Measurements from ENCODE around the gene SYP.
"Not testable (repeated sequence)": the region's sequence is repeated elsewhere in the genome, so short reads cannot be mapped to it uniquely, and the experiment has no call there.

SYP gene

DNA sequence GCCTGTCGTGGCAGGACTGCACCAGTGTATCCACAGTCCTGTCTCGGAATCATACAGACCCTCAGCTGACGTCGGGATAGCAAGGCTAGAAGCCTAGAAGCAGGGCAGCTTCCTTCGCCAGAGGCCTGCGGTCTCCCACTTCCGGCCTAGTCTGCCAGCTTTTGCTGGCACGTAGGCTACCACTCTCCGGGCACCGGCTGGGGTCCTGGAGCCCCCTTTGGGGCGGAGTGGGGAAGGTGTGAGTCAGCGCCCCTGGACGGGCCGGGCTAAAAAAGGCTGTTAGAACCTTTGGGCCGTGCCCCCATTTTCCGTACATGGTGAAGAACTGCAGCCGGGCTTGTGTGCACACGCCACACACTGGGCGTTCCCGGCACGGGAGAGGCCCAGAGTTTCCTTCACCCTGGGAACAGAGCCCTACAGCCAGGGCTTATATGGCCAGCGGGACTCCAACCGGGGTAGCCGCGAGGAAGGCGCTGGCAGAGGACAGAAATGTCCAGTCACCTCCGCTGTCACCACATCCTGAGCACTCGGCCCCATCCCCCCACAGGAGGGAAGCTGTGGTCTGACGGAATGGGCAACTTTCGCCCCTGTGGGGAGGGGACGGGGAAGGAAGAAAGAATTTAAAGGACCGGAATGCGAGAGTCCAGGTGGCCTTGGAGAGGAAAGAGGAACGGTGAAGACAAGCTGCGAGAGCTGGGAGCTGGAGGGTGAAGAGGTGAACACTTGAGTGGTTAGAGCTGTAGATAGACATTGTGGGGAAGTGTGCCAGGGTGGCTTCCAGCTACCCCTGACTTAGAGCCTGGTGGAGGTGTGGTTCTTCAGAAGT is 32.9 kb downstream of the SYP start:
- DNase-seq (ENCODE audit: low read depth), result no peak

DNA sequence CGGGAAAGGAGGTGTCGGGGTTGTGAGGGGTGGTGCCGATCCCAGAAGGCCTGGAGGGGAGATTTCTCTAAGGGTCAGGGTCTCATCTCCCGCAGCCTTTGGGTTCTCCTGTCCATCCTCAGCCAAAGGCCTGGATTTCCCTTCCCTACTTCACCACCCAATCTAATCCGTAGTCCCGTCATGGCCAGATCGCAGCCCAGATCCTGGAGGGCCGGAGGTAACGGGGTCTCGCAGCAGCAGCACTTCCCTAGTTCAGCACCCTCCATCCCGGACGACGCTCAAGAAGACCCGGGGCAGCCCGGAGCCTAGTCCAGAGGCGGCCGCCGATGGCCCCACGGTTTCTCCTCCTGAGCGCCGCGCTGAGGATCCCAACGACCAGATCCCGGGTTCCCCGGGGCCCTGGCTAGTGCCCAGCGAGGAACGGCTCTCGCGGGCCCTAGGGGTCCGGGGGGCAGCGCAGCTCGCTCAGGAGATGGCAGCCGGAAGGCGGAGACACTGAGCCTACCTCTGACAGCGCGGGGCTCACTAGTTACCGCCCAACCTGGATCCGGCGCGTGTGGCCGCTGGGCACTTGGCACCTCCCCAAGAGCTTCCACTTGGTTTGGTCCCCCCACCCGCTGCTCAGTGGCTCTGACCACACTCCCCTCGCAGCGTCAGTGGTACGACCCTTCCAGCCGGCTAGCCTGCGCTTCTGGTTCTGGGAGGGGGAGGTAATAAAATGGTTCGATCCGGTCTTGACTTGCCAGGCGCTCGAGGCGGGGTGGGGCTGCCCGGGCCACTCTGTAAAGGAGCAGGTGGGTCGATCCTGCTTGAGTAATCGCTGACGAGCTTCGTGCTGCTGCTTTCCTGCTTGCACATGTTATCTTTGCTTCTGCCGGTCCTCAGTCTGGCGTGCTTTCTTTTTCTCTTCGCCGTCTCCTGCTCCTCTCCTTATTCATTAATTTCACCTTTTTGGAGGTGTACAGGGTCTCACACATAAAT is 33.8 kb downstream of the SYP start:
- DNase-seq (ENCODE audit: low read depth), result no peak

DNA sequence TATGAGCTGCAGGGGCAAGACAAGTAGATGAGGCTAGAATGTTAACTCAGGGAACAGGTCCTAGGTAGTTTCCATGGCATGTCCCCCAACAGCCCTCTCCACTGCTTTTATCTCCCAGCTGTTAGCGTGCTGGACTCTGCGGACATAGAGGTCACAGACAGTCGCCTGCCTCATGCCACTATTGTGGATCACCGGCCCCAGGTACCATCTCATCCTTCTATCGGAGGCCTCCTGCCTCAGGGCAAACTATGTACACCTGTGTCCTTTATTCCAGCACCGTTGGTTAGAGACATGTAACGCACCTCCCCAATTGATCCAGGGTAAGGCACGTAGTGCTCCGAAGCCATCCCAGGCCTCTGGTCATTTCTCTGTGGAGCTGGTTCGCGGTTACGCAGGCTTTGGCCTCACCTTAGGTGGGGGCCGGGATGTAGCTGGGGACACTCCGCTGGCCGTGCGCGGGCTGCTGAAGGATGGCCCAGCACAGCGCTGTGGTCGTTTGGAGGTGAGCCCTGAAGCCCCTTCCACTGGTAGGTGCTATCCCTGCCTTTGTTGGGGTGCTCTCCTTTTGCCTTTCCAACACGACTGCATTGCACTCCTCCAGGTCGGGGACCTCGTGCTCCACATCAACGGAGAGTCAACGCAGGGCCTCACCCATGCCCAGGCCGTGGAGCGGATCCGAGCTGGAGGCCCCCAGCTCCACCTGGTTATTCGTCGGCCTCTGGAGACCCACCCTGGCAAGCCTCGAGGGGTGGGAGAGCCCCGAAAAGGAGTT is 35.2 kb downstream of the SYP start:
- no peak for DNase-seq (ENCODE audit: low read depth)

DNA sequence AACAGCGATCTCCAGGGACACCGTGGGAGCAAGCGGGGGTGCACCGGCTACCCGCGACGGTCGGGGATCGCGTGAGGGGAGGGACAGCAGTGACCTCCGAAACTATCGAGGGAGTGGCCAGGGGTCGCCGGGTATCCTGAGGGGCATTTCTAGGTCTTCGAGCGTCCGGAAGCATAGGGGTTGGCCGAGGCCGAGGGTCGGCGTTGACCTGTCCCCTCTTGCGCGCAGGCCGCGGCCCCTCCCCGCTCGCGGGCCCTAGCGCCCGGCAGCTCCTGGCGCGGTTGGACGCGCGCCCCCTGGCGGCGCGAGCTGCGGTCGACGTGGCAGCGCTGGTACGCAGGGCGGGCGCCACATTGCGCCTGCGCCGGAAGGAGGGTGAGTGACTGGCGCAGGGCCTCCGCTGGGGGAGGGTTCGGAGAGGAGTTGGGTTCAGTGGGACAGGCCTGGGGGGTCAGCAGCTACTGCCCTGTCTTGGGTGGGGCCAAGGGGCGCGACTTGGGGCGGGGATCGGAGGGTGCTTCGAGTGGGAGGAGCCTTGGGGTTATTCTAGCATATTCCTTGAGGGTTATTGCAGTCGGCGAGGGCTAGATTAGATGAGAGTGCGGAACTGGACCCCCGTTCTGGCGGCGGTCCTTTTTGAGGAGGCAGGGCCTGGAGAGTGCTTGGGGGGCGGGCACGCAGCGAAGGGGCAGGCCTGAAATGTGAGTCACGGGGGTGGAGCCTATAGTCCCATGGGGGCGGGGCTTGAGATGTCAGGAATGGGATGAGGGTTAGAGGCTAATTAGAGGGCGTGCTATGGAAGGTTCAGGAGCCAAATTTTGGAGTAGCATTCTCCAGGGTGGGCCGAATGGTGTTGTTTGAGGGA is 36.2 kb downstream of the SYP start:
- no peak for DNase-seq (ENCODE audit: low read depth)

DNA sequence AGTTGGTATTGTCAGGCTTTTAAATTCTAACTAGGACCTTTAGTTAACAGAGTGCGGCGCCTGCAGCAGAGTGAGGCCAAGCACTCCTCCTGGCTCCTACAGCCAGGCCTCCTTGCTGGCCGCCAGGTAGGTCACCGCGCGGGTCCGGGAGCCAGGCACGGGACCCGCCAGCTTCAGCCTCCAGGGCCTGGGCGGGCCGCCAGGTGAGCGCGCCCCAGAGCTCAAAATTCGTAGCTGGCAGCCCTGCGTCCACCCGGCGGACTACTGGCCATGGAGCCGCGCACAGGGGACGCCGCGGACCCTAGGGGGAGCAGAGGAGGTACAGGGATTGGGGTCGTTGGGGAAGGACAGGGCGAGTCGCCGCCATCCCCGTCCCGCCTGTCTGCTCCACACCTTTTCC is 37.4 kb downstream of the SYP start, which contains the start of gene MAGIX:
Gene MAGIX (plus strand): TSS at position 139 of the 400 bp plus-strand sequence. CDS start 132 bp downstream, at position 271.
- no peak for DNase-seq (ENCODE audit: low read depth)

DNA sequence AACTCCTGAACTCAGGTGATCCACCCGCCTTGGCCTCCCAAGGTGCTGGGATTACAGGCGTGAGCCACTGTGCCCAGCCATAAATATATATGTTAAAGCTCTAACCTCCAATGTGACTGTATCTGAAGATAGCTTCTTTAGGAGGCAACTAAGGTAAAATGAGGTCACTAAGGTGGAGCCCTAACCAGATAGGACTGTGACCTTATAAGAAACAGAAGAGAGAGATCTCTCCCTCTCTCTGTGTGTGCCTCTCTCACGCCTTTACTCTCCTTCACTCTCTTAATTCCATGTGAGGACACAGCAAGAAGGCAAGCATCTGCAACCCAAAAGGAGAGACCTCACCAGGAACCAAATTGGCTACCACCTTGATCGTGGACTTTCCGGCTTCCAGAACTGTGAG is 38.4 kb downstream of the SYP start:
- DNase-seq (ENCODE audit: low read depth), result no peak

DNA sequence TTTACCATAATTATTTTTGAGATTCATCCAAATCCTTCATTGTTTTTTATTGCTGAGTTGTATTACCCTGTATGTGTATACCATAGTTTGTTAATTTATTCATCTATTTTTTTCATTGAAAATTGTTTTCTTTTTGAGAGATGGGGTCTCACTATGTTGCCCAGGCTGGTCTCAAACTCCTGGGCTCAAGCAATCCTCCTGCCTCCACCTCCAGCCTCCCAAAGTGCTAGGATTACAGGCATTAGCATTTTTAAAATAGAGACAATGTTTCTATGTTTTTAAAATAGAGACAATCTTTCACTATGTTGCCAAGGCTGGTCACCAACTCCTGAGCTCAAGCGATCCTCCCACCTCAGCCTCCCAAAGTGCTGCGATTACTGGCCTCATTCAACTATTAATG is 39.1 kb downstream of the SYP start:
- DNase-seq (ENCODE audit: low read depth), result no peak

DNA sequence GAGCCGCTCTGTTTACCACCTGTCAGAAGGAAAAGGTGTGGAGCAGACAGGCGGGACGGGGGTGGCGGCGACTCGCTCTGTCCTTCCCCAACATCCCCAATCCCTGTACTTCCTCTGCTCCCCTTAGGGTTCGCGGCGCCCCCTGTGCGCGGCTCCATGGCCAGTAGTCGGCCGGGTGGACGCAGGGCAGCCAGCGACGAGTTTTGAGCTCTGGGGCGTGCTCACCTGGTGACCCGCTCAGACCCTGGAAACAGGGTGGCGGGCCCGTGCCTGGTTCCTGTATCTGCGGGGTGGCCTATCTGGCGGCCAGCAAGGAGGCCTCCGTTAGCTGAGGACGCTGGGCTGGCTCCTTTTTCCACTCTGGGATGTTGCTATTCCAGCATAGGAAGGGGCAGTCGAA is 42.8 kb downstream of the SYP start:
- DNase-seq (ENCODE audit: low read depth), result no peak

DNA sequence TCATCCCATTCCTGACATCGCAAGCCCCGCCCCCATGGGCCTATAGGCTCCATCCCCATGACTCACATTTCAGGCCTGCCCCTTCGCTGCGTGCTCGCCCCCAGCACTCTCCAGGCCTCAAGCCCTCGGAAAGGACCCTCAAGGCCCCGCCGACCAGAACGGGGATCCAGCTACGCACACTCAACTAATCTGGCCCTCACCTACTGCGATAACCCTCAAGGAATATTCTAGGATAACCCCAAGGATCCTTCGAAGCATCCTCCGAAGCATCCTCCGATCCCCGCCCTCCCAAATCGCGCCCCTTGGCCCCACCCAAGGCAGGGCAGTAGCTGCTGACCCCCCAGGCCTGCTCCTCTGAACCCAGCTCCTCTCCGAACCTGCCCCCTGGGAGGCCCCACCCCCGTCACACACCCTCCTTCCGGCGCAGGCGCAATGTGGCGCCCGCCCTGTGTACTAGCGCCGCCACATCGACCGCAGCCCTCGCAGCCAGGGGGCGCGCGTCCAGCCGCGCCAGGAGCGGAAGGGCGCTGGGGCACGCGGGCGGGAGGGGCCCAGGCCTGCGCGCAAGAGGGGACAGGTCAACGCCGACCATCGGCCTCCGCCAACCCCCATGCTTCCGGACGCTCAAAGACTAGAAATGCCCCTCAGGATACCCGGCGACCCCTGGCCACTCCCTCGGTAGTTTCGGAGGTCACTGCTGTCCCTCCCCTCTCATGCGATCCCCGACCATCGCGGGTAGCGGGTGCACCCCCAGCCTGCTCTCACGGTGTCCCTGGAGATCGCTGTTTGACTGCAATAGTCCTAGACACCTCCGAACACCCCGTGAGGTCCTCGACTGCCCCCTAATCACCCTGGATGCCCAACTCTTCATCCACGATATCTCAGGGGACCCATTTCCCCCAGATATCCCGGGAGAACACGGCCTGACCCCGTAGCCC is 43.8 kb downstream of the SYP start:
- no peak for DNase-seq (ENCODE audit: low read depth)

DNA sequence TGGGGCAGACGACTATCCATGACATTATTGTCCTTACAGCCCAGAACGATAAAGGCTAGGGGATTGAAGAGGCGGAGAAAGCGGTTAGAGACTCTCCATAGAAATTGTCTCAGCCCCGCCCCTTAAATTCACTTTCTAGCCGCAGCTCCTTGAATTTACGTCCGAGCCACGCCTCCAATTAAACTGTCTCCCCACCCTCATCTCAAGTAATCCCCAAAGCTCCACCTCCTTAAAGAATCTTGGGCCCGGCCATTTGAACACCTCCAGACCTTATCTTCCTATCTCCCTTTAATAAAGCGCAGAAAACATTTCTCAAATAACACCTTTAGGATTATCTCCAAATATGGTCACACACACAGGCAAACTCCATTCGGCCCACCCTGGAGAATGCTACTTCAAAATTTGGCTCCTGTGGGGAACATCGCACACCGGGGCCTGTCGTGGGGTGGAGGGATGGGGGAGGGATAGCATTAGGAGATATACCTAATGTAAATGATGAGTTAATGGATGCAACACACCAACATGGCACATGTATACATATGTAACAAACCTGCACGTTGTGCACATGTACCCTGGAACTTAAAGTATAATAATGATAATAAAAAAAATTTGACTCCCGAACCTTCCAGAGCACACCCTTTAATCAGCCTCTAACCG is 44.6 kb downstream of the SYP start:
- no peak for DNase-seq (ENCODE audit: low read depth)

DNA sequence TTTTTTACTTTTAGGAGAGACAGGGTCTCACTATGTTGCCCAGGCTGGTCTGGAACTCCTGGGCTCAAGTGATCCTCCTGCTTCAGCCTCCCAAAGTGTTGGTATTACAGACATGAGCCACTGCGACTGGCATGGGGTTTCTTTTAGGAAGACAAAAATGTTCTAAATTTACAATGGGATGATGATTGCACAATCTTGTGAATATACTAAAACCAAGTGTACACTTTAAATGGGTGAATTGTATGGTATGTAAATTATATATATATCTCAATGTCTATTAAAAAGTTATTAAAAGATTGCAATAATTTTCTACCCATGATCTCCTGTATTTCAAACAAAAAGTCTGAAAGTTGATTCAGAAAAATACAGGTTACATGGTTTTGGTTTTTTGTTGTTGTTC is 46.5 kb downstream of the SYP start:
- no peak for DNase-seq (ENCODE audit: low read depth)

DNA sequence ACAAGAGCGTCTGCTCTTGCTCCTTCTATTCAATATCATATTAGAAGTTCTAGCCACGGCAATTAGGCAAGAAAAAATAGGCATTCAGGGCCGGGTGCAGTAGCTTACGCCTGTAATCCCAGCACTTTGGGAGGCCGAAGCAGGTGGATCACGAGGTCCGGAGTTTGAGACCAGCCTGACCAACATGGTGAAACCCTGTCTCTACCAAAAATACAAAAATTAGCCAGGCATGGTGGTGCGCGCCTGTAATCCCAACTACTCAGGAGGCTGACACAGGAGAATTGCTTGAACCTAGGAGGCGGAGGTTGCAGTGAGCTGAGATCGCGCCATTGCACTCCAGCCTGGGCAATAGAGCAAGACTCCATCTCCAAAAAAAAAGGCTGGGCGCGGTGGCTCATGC is 50.7 kb downstream of the SYP start:
- DNase-seq (ENCODE audit: low read depth), result not testable (repeated sequence)

DNA sequence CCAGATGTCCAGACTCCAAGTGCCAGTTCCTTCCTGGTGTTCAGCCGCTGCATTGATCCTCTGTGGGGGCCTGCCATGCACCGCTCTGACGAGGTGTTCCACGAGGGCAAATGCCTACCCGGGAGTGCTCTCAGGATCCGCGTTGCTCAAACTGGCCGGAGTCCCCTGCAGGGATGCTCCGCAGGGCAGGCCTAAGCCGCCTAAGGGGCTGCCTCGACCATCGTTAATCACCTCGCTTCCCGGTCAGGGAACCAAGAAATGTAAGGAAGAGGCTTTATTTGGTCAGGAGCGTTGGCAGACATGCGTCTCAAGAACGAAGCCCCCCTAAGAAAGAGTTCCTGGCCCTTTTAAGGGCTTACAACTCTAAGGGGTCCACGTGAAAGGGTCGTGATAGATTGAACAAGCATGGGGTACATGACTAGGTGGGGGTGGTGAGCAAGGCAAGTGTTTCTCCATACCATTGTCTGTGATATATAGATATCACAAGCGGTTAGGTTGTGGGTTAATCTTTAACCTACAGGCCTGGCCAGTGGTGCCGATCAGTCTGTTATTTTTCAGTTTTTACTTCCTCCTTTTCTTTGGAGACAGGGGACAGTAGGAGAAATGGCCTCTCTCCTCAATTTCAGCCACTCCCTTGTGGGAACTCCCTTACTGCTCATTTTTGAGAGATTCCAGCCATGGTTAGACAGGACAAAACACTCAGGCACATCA is 51.4 kb downstream of the SYP start:
- DNase-seq (ENCODE audit: low read depth), result not testable (repeated sequence)

DNA sequence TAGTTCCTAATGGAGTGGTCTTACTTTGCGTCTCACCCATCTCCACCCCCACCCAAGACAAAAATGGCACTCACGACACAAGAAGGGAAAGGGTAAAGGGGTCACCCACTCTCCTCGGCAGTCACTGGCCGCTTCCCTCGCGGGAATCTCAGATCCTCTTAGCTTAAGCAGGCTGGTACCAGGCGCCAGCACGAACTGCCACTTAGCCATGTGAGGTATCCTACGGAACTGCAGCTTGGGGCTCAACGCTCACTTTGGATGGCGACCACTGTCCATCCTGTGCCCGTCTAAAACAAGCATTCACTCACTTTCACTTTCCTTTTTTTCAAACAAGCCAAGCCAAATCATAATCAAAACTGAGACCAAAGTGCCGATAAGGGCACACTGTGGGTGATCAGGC is 52.1 kb downstream of the SYP start:
- DNase-seq (ENCODE audit: low read depth), result no peak

DNA sequence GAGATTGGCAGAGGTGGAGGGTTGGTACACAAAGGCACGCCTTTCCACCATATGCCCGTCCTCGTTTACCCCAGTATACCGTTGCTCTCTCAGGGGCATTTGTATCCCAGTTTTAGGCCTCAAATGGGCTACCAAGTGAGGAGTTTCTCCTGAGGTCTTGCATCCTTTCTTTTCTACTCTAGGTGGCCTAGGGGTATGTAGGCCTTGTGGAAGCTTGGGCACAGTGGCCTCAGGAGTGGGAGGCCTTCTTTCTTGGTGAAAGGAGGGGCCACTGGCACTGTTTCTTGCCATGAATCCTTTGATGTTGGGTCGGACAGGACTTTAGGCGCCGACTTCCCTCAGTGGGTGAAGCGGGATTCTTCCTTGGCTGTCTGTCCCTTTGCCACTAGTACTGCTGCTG is 52.7 kb downstream of the SYP start:
- no peak for DNase-seq (ENCODE audit: low read depth)

DNA sequence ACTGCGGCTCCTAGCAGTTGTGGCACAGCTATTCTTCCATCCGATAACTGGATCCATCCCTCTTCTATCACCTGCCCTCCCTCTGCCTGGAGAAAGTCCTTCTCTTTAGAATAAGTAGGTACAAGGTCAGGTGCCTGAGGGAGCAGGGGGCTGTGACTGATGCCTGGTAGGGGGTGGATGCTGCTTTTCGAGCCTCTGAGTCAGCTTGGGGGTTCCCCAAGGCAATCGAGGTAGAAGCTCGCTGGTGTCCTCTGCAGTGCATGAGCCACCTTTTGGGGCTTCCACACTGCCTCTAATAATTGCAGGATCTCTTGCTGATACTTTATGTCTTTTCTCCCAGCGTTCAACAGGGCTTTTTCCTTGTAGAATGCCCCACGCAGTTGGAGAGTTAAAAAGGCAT is 56.8 kb downstream of the SYP start:
- DNase-seq (ENCODE audit: low read depth), result not testable (repeated sequence)

DNA sequence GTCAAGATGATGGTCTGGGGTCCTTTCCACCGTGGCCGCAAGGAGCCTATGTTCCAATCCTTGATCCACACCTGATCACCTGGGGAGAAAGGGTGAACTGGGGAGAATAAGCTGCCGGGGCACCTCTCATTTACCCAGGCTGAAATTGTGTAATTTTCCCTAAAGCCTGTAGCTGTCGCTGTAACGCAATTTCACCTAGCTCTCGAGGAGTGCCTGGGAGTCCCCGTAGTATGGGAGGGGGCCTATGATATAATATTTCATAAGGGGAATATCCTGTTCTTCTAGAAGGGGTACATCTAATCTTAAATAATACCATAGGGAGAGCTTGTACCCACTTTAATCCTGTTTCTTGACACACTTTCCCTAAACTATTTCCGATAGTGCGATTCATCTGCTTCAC is 57.7 kb downstream of the SYP start:
- DNase-seq (ENCODE audit: low read depth), result not testable (repeated sequence)

DNA sequence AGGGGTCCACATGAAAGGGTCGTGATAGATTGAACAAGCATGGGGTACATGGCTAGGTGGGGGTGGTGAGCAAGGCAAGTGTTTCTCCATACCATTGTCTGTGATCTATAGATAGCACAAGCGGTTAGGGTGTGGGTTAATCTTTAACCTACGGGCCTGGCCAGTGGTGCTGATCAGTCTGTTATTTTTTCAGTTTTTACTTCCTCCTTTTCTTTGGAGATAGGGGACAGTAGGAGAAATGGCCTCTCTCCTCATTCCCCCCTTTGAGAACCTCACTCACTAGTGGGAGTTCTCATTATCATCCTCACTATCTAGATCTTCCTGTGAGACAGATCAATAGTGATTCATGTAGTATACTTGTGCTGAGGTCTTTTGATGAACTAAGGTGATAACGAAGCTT is 60.3 kb downstream of the SYP start:
- no peak for DNase-seq (ENCODE audit: low read depth)

Measured in GM04503 (cell line).